ENCODE data around the gene CRNKL1.

CRNKL1 gene

DNA sequence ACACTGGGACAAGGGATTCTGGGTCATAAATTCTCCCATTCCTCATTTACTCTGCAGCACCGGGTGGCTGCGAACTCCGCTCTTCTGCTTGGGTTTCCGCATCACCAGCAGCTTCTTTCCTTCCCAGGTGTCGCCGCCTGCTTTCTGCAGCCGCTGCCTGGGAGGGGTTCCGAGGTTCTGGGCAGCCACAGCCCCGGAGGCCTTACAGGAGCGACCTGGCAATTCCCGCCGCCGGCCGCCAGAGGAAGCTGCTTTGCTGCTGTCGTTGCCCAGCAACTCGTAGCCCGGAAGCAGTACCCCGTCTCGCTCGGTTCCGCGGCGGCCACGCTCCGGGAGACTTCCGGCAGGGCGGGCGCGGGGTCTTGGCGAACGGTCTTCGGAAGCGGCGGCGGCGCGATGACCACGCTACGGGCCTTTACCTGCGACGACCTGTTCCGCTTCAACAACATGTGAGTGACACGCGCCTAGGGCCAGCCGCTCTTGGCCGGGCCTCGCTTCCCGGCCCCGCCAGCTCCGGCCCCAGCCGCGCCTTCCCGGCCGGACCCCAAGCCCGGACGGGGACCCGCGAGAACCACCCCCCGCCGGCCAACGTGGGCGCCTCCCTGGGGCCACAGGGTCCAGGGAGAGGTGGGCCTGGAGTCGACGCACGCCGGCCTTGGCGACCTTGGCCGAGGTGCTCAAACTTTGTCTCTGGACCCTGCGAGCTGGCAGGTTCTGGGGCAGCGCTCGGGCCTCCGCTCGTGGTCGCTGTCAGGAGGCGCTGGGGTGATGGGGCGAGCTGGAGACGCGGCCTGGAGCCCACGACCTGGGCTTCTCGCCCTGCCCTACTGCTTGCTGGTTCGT, 35.0 kb downstream of the CRNKL1 start, which contains the start of gene NAA20:
Gene NAA20, plus strand, starts transcription at position 362 of the 843 bp plus-strand sequence. Its CDS starts 35 bp downstream, at position 397.
- Histone ChIP-seq H3K79me2 (peaks cover 39% of the 10 kb centered on the region), H3K36me3 (ENCODE audit: control insufficient read depth, insufficient read depth, low read length) (no peaks in the 10 kb centered on the region), H3K27ac (peak within 1 kb of the TSS; percentile 69), H3K4me3 (ENCODE audit: low read depth, low read length) (peak within 1 kb of the TSS; percentile 90), H3K9ac (peak within 1 kb of the TSS; percentile 79), H3K27me3 (ENCODE audit: control insufficient read depth, insufficient read depth, low read length) (no peaks in the 10 kb centered on the region), H3K4me2 (ENCODE audit: low read length) (peak within 1 kb of the TSS; percentile 79), H3K4me1 (peaks cover 10% of the 10 kb centered on the region), H2AFZ (peak within 1 kb of the TSS; percentile 99), H3K9me3 (ENCODE audit: control insufficient read depth, low read length) (no peaks in the 10 kb centered on the region)
- TF ChIP-seq, protein P1, sequence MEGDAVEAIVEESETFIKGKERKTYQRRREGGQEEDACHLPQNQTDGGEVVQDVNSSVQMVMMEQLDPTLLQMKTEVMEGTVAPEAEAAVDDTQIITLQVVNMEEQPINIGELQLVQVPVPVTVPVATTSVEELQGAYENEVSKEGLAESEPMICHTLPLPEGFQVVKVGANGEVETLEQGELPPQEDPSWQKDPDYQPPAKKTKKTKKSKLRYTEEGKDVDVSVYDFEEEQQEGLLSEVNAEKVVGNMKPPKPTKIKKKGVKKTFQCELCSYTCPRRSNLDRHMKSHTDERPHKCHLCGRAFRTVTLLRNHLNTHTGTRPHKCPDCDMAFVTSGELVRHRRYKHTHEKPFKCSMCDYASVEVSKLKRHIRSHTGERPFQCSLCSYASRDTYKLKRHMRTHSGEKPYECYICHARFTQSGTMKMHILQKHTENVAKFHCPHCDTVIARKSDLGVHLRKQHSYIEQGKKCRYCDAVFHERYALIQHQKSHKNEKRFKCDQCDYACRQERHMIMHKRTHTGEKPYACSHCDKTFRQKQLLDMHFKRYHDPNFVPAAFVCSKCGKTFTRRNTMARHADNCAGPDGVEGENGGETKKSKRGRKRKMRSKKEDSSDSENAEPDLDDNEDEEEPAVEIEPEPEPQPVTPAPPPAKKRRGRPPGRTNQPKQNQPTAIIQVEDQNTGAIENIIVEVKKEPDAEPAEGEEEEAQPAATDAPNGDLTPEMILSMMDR (IDR thresholded peaks at IDR 0.05): peak; percentile 83

DNA sequence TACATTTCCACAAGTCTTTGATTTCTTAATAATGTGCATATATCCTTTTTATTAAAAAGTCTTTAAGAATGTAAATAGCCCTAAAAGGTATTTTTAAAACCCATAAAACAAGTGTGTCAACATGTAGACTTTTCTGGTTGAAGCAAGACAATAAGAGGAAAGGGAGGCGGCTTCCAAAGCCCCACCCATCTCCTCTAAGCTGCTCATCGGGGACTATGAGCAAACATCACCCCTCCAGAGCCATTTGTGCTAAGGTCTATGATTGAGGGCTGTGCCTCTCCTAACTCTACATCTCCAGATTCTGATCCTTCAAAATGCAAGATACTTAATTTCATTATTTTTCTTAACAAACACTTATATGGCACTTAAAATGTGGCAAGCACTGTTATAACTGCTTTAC, 37.6 kb downstream of the CRNKL1 start:
- H3K27me3 ChIP-seq (ENCODE audit: control insufficient read depth, insufficient read depth, low read length): no peaks in the 10 kb centered on the region
- no peaks in the 10 kb centered on the region for H3K36me3 ChIP-seq (ENCODE audit: control insufficient read depth, insufficient read depth, low read length)
- H3K4me2 ChIP-seq (ENCODE audit: low read length): no peak overlapping the region
- H3K4me3 ChIP-seq (ENCODE audit: low read depth, low read length): no peak overlapping the region
- H3K9me3 ChIP-seq (ENCODE audit: control insufficient read depth, low read length): no peaks in the 10 kb centered on the region
- H3K79me2 ChIP-seq: peaks cover 26% of the 10 kb centered on the region
- TF ChIP-seq, protein P1 (IDR thresholded peaks at IDR 0.05): no peak
- no peak overlapping the region for H3K9ac ChIP-seq
- H3K4me1 ChIP-seq: peaks cover 19% of the 10 kb centered on the region
- H3K27ac ChIP-seq: no peak overlapping the region
- no peak overlapping the region for H2AFZ ChIP-seq

DNA sequence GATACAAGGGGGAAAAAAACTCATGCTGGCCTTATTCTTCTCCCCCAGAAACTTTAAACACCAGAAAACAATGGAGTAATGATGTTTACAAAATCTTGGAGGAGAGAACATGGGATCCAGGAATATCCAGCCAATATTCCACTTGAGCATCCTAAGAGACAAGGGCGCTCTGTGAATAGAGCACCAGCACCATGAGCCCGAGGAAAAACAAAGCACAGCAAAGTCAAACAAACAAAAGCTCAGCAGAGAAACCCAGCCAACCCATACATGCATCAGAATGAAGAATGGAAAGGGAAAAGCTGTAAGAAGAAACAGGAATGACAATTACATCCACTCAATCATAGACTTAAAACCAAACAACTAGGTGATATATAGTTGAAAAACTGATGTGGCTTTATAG, 39.7 kb downstream of the CRNKL1 start:
- Histone ChIP-seq H3K9me3 (ENCODE audit: control insufficient read depth, low read length) (no peaks in the 10 kb centered on the region), H3K4me1 (peaks cover 9% of the 10 kb centered on the region), H3K4me2 (ENCODE audit: low read length) (no peak overlapping the region), H3K9ac (no peak overlapping the region), H3K4me3 (ENCODE audit: low read depth, low read length) (no peak overlapping the region), H2AFZ (peak overlapping the region; percentile 10), H3K36me3 (ENCODE audit: control insufficient read depth, insufficient read depth, low read length) (no peaks in the 10 kb centered on the region), H3K27me3 (ENCODE audit: control insufficient read depth, insufficient read depth, low read length) (no peaks in the 10 kb centered on the region), H3K27ac (no peak overlapping the region), H3K79me2 (peaks cover 7% of the 10 kb centered on the region)
- TF ChIP-seq, protein P1 (IDR thresholded peaks at IDR 0.05): no peak

DNA sequence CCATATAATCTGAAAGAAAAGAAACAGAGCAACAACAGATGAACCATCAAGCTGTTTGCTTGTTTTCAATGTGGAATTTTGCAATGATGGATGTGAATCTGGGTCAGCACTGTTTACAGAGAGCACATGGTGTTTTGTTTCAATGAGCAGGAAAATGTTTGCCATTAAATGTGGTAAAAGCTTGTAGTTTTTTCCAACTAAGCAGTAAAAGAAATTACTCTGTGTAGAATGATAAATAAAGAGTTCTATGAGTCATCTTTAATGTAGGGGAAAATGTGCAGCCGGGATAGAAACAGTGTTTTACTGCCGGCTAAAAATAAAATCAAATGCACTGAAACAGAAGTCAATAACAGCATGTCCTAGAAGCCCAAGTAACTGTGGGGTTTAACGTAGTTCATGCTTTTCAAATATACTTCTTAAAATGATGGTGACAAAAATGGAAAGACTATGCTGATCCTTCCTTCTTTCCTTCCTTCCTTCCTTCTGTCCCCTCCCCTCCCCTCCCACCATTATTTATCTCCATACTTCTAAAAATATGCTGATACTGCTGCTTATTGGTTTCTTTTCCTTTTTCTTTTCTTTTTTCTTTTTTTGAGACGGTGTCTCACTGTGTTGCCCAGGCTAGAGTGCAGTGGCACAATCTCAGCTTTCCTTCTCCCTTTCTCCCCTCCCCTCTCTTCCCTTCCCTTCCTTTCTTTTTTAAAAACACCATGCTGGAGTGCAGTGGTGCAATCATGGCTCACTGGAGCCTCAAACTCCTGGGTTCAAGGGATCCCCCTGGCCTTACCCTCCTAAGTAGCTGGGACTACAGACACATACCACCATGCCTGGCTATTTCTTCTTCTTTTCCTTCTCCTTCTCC, 41.4 kb downstream of the CRNKL1 start:
- H2AFZ ChIP-seq: peak overlapping the region; percentile 52
- peak overlapping the region; percentile 20 for H3K27ac ChIP-seq
- no peaks in the 10 kb centered on the region for H3K36me3 ChIP-seq (ENCODE audit: control insufficient read depth, insufficient read depth, low read length)
- no peak overlapping the region for H3K4me3 ChIP-seq (ENCODE audit: low read depth, low read length)
- no peaks in the 10 kb centered on the region for H3K27me3 ChIP-seq (ENCODE audit: control insufficient read depth, insufficient read depth, low read length)
- TF ChIP-seq, protein P1 (IDR thresholded peaks at IDR 0.05): no peak
- H3K4me2 ChIP-seq (ENCODE audit: low read length): peak overlapping the region; percentile 5
- H3K4me1 ChIP-seq: peaks cover 9% of the 10 kb centered on the region
- no peaks in the 10 kb centered on the region for H3K9me3 ChIP-seq (ENCODE audit: control insufficient read depth, low read length)
- no peaks in the 10 kb centered on the region for H3K79me2 ChIP-seq
- H3K9ac ChIP-seq: no peak overlapping the region
